HepG2 (cell line): ENCODE results near the gene NPHP4. TPM values are rescaled to one million over a fixed set of nuclear protein-coding genes. Genes with fewer than 3 reads are reported as not detected.

ENCODE experiments used
- ATAC-seq: fragments of 200-7000 bp; cut with Tn5 transposase; 3 replicates; pipeline ENCODE4 v1.9.1; 2020; ENCODE audit warnings: mild to moderate bottlenecking, moderate library complexity
- BruUV-seq: library from RNA; stranded (reverse); fragments of 400-500 nt; replicated peaks from 2 replicates; lab custom pipeline; 2021; lab: Mats Ljungman, UMichigan
- CTCF ChIA-PET: fragments of 300-600 bp; formaldehyde crosslinking; extraction: SDS; loops from one replicate; lab custom pipeline; 2021; ENCODE audit warnings: low total read pairs, inconsistent platforms, low intra/inter-chr PET ratio; lab: Yijun Ruan, JAX
- POLR2A ChIA-PET: fragments of 350-600 bp; sonication (Branson Sonifier 250); formaldehyde crosslinking; loops from one replicate; lab custom pipeline; 2020; ENCODE audit warnings: antibody characterized with exemption, inconsistent platforms; lab: Yijun Ruan, JAX
- DNase-seq: peaks from one replicate; pipeline ENCODE4 v3.0.0-alpha.2; 2015; ENCODE audit warnings: low spot score
- FAIRE-seq: peaks from 3 replicates; lab custom pipeline; 2011; peaks lifted over from hg19 to GRCh38; lab: Jason Lieb, UNC
- H2AFZ ChIP-seq: one replicate; pipeline ENCODE4 v1.6.1; 2011; ENCODE audit warnings: low read length, inconsistent platforms
- H3K27ac ChIP-seq: fragments of 300-600 bp; 3 replicates; pipeline ENCODE4 v1.8.0; 2011; ENCODE audit warnings: mixed run types, mild to moderate bottlenecking, mixed read lengths, low read length, inconsistent platforms; ENCODE audit not compliant: insufficient read depth; ENCODE audit errors: extremely low read length
- H3K27me3 ChIP-seq, 2 experiments: fragments of 200-600 bp in 1 of 2; 2 replicates in 1 of 2; 3 replicates in 1 of 2; pipeline versions ENCODE4 v1.6.0 to v1.8.0; 2011; ENCODE audit warnings: low read length in 2 of 2, mild to moderate bottlenecking in 2 of 2, moderate library complexity in 2 of 2, inconsistent platforms in 1 of 2; ENCODE audit not compliant: insufficient read depth in 2 of 2, control insufficient read depth in 1 of 2
- H3K36me3 ChIP-seq, 2 experiments: fragments of 200-600 bp in 1 of 2; replicated peaks in 1 of 2; 2 replicates in 1 of 2; 3 replicates in 1 of 2; pipeline versions ENCODE4 v1.5.1 to v1.8.0; 2011; ENCODE audit warnings: low read length in 2 of 2, inconsistent platforms in 1 of 2; ENCODE audit not compliant: insufficient read depth in 2 of 2, control insufficient read depth in 1 of 2
- H3K4me1 ChIP-seq: 2 replicates; pipeline ENCODE4 v1.5.1; 2012; ENCODE audit warnings: low read length, inconsistent platforms; ENCODE audit not compliant: insufficient read depth
- H3K4me2 ChIP-seq: 2 replicates; pipeline ENCODE4 v1.6.0; 2011; ENCODE audit warnings: low read depth, low read length, inconsistent platforms
- H3K4me3 ChIP-seq, 3 experiments: fragments of 200-600 bp in 1 of 3; sonication (generic), shearing (Covaris generic) in 1 of 3; replicated peaks in 1 of 3; 2 replicates each; pipeline ENCODE4 v1.5.1; 2011 to 2016; ENCODE audit warnings: low read length in 3 of 3, inconsistent platforms in 2 of 3, low read depth in 2 of 3, mild to moderate bottlenecking in 2 of 3, control low read depth in 1 of 3, mixed read lengths in 1 of 3; ENCODE audit not compliant: insufficient read depth in 1 of 3
- H3K79me2 ChIP-seq: one replicate; pipeline ENCODE4 v1.6.1; 2011; ENCODE audit warnings: low read length, inconsistent platforms; ENCODE audit not compliant: insufficient read depth
- H3K9ac ChIP-seq: 2 replicates; pipeline ENCODE4 v1.6.0; 2011; ENCODE audit warnings: mild to moderate bottlenecking, low read depth, low read length, inconsistent platforms; ENCODE audit not compliant: insufficient read depth
- H3K9me3 ChIP-seq: 2 replicates; pipeline ENCODE4 v1.5.1; 2012; ENCODE audit warnings: mild to moderate bottlenecking, low read length
- H4K20me1 ChIP-seq: 2 replicates; pipeline ENCODE4 v1.6.0; 2011; ENCODE audit warnings: inconsistent platforms, mild to moderate bottlenecking, low read length, moderate library complexity; ENCODE audit not compliant: insufficient read depth
- E2F1 ChIP-seq: sonication (generic); formaldehyde crosslinking; IDR thresholded peaks from 2 replicates; pipeline ENCODE4 v1.5.0; 2020; ENCODE audit warnings: missing genetic modification reagents
- MTF1 ChIP-seq: sonication (generic); formaldehyde crosslinking; IDR thresholded peaks from 2 replicates; pipeline ENCODE4 v1.5.0; 2020; ENCODE audit warnings: missing genetic modification reagents
- PHF5A ChIP-seq: IDR thresholded peaks from one replicate; pipeline ENCODE4 v1.6.1; 2018; ENCODE audit warnings: low read depth, missing genetic modification reagents; ENCODE audit not compliant: unreplicated experiment
- PLSCR1 ChIP-seq: sonication (generic); formaldehyde crosslinking; IDR thresholded peaks from 2 replicates; pipeline ENCODE4 v1.5.0; 2020; ENCODE audit warnings: missing genetic modification reagents, mild to moderate bottlenecking, borderline replicate concordance
- RCOR2 ChIP-seq: IDR thresholded peaks from 2 replicates; pipeline ENCODE4 v1.6.1; 2016; ENCODE audit warnings: missing biosample characterization, missing genetic modification reagents
- ZBTB7B ChIP-seq: sonication (generic); formaldehyde crosslinking; IDR thresholded peaks from 2 replicates; pipeline ENCODE4 v1.4.0; 2020; ENCODE audit warnings: missing genetic modification reagents
- ZNF546 ChIP-seq: sonication (generic); formaldehyde crosslinking; conservative IDR thresholded peaks from 2 replicates; pipeline ENCODE4 v1.8.1; 2023; ENCODE audit warnings: mild to moderate bottlenecking, missing genetic modification reagents
- WGBS: methylation state at CpG from one replicate; pipeline ENCODE4 v1.1.6; 2017; ENCODE audit warnings: low lambda C conversion rate; 5-methylcytosine and 5-hydroxymethylcytosine counted together
- in situ Hi-C: cut with HindIII; loops from 2 replicates; pipeline ENCODE4 v1.10.0; 2017; ENCODE audit warnings: low pct_unique_long_range_greater_than_20kb; ENCODE audit not compliant: extremely low pct_ligation_motif_present
- intact Hi-C: fragments of 100-400 bp; cut with micrococcal nuclease; formaldehyde crosslinking; loops from one replicate; pipeline ENCODE4 v1.10.0; 2022; ENCODE audit not compliant: unreplicated experiment
- polyA plus RNA-seq, 8 experiments: library from polyadenylated mRNA; depleted of rRNA in 3 of 8; stranded (reverse) in 7 of 8; unstranded in 1 of 8; fragments of >200 nt; fragmentation: Illumina TruSeq in 4 of 8; extraction: Trizol in 4 of 8; gene quantifications; 2 replicates each; pipeline versions ENCODE4 v1.2.1 to v1.2.3, GENCODE V29; 2011 to 2016; ENCODE audit warnings: low read depth in 4 of 8, missing spikeins in 1 of 8, mixed read lengths in 1 of 8; ENCODE audit not compliant: insufficient read depth in 1 of 8
- total RNA-seq, 5 experiments: library from RNA; depleted of rRNA; stranded (reverse); fragments of >200 nt; fragmentation: Illumina TruSeq; extraction: Trizol; gene quantifications; 2 replicates each; pipeline ENCODE4 v1.2.3, GENCODE V29; 2016; ENCODE audit warnings: low read depth in 1 of 5

Gene NPHP4
- total and polyA plus RNA-seq, 2 of the 13 experiments (the other 11 are each of a cell fraction or from before 2014, with no cell fraction given) = 4.4 to 6.8 TPM

GRCh38 chr1:5883129-5884048 lies 108.8 kb downstream of the NPHP4 start:
- no peak overlapping the region for H3K4me2 ChIP-seq
- H4K20me1 ChIP-seq = no peaks in the 10 kb centered on the region
- in situ Hi-C loops = no loop called here
- no peaks in the 10 kb centered on the region for H3K4me1 ChIP-seq
- H2AFZ ChIP-seq = no peak overlapping the region
- no peaks in the 10 kb centered on the region for H3K79me2 ChIP-seq
- no peak for ATAC-seq
- DNase-seq = no peak
- no TSS peak for BruUV-seq
- no peak for FAIRE-seq
- WGBS = 96% methylated on average over 28 of the region's 30 CpGs
- H3K9ac ChIP-seq = no peak overlapping the region
- peaks cover 10 to 37% of the 10 kb centered on the region in 2 experiments; a peak in 4 of 5 replicates for H3K36me3 ChIP-seq
- CTCF ChIA-PET = no interaction called here
- TF ChIP-seq PHF5A (CRISPR knock-in tag) (no peak), ZBTB7B (CRISPR knock-in tag) (no peak), ZNF546 (CRISPR knock-in tag) (no peak), E2F1 (CRISPR knock-in tag) (no peak), RCOR2 (no peak), MTF1 (no peak), PLSCR1 (CRISPR knock-in tag) (no peak)
- TF ChIP-seq, all 625 proteins: peak for 0
- intact Hi-C loops = no loop called here
- no peak overlapping the region for H3K27ac ChIP-seq
- POLR2A ChIA-PET = no interaction called here
- H3K4me3 ChIP-seq = no peak overlapping the region
- no peaks in the 10 kb centered on the region for H3K27me3 ChIP-seq
- H3K9me3 ChIP-seq = no peaks in the 10 kb centered on the region; the same call in 1 of the 2 replicates
